HepG2 (cell line): ENCODE results near the gene TM9SF4. TPM values are rescaled to one million over a fixed set of nuclear protein-coding genes. Genes with fewer than 3 reads are reported as not detected.

Source experiments
- CAMTA2 ChIP-seq: sonication (generic); formaldehyde crosslinking; IDR thresholded peaks from 2 replicates; pipeline ENCODE4 v1.4.0; 2020; ENCODE audit warnings: mild to moderate bottlenecking, missing genetic modification reagents, borderline replicate concordance
- ELF4 ChIP-seq: sonication (generic); formaldehyde crosslinking; IDR thresholded peaks from 2 replicates; pipeline ENCODE4 v1.5.0; 2020; ENCODE audit warnings: missing genetic modification reagents, mild to moderate bottlenecking, moderate library complexity, borderline replicate concordance
- EP300 ChIP-seq, 3 experiments: sonication (generic) in 1 of 3; formaldehyde crosslinking in 1 of 3; IDR thresholded peaks; 2 replicates each; pipeline versions ENCODE4 v1.5.1 to v1.6.1; 2011 to 2020; ENCODE audit warnings: low read depth in 2 of 3, low read length in 2 of 3, borderline replicate concordance in 1 of 3, improper control_type of control experiment in 1 of 3, mild to moderate bottlenecking in 1 of 3, missing genetic modification reagents in 1 of 3, moderate library complexity in 1 of 3
- IKZF4 ChIP-seq: sonication (generic); formaldehyde crosslinking; IDR thresholded peaks from 2 replicates; pipeline ENCODE4 v1.5.1; 2020; ENCODE audit warnings: borderline replicate concordance, mild to moderate bottlenecking, low read depth, missing genetic modification reagents; ENCODE audit errors: not compliant biosample characterization
- ISL2 ChIP-seq: sonication (generic); formaldehyde crosslinking; IDR thresholded peaks from 2 replicates; pipeline ENCODE4 v1.5.0; 2020; ENCODE audit warnings: missing genetic modification reagents
- PHF20 ChIP-seq: sonication (generic); formaldehyde crosslinking; IDR thresholded peaks from 2 replicates; pipeline ENCODE4 v1.5.0; 2020; ENCODE audit warnings: mild to moderate bottlenecking, missing genetic modification reagents
- U2AF1 ChIP-seq: fragments of 200-400 bp; formaldehyde crosslinking; optimal IDR thresholded peaks from 2 replicates; pipeline ENCODE3; 2017; ENCODE audit warnings: mild to moderate bottlenecking, low read depth, low read length
- ZBTB38 ChIP-seq: sonication (generic); formaldehyde crosslinking; IDR thresholded peaks from 2 replicates; pipeline ENCODE4 v1.5.1; 2020; ENCODE audit warnings: mild to moderate bottlenecking, missing genetic modification reagents
- ZFP37 ChIP-seq: sonication (generic); formaldehyde crosslinking; IDR thresholded peaks from 2 replicates; pipeline ENCODE4 v1.4.0; 2020; ENCODE audit warnings: missing genetic modification reagents, borderline replicate concordance
- ZFP90 ChIP-seq: sonication (generic); formaldehyde crosslinking; IDR thresholded peaks from 2 replicates; pipeline ENCODE4 v1.8.0; 2022; ENCODE audit warnings: missing genetic modification reagents, mild to moderate bottlenecking, inconsistent platforms, borderline replicate concordance
- ZNF34 ChIP-seq: sonication (generic); formaldehyde crosslinking; IDR thresholded peaks from 2 replicates; pipeline ENCODE4 v1.4.0; 2020; ENCODE audit warnings: mild to moderate bottlenecking, missing genetic modification reagents, borderline replicate concordance
- ZNF703 ChIP-seq: sonication (generic); formaldehyde crosslinking; IDR thresholded peaks from 2 replicates; pipeline ENCODE4 v1.5.1; 2020; ENCODE audit warnings: missing genetic modification reagents, mild to moderate bottlenecking, moderate library complexity, borderline replicate concordance
- polyA plus RNA-seq, 8 experiments: library from polyadenylated mRNA; depleted of rRNA in 3 of 8; stranded (reverse) in 7 of 8; unstranded in 1 of 8; fragments of >200 nt; fragmentation: Illumina TruSeq in 4 of 8; extraction: Trizol in 4 of 8; gene quantifications; 2 replicates each; pipeline versions ENCODE4 v1.2.1 to v1.2.3, GENCODE V29; 2011 to 2016; ENCODE audit warnings: low read depth in 4 of 8, missing spikeins in 1 of 8, mixed read lengths in 1 of 8; ENCODE audit not compliant: insufficient read depth in 1 of 8
- total RNA-seq, 5 experiments: library from RNA; depleted of rRNA; stranded (reverse); fragments of >200 nt; fragmentation: Illumina TruSeq; extraction: Trizol; gene quantifications; 2 replicates each; pipeline ENCODE4 v1.2.3, GENCODE V29; 2016; ENCODE audit warnings: low read depth in 1 of 5
- TF ChIP-seq, protein P1 (sequence below): sonication (generic); formaldehyde crosslinking; IDR thresholded peaks from 2 replicates; pipeline ENCODE4 v1.5.0; 2020; ENCODE audit warnings: mild to moderate bottlenecking, missing genetic modification reagents, moderate library complexity
- TF ChIP-seq, protein P2 (sequence below): sonication (generic); formaldehyde crosslinking; IDR thresholded peaks from 2 replicates; pipeline ENCODE4 v1.5.1; 2020; ENCODE audit warnings: mild to moderate bottlenecking, missing genetic modification reagents, moderate library complexity
- TF ChIP-seq, protein P3 (sequence below): IDR thresholded peaks from 2 replicates; pipeline ENCODE4 v1.6.1; 2016; ENCODE audit warnings: low read depth, missing genetic modification reagents, missing compliant biosample characterization

Gene TM9SF4
- total and polyA plus RNA-seq, 2 of the 13 experiments (the other 11 are each of a cell fraction or from before 2014, with no cell fraction given) = 53.5 to 171 TPM

DNA sequence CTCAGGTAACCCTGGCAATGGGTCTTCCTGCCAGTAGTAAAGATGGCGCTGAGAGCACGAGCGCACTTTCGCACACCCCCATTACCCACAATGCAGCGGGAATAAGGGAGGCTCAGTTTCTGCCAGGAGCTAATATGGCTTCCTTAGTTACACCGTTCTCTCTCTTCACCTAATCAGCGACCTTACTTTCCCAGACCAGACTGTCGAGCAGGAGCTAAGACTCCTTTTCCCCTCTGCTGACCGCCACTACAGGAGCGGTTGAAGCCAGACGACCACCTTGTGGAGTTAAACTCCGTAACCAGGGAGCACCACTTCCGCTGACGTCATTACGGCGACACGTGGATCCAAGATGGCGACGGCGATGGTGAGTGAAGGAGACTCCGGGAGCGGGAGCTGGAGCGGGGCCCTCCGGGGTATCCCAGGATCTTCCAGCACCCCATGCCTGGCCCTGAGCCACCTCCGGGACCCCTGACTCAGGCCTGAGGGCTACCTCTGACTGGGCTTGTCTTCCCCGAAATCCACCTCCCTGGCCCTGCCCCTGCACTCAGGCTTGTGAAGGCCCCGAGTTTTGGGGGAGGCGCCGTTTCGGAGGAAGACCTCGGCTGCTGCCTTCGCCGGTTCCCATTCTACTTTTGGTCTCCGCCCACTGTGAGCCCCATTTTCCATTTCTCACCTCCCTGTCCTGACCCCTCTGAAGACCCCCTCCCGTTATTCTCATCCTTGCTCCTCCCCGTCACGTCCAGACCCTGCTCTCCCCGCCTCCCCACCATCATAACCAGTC lies at the start of gene TM9SF4 (continued):
- TF ChIP-seq ZNF34 (CRISPR knock-in tag) (peak; percentile 70; the same call in 1 of the 2 replicates), IKZF4 (CRISPR knock-in tag) (peak; percentile 55), ELF4 (peak; percentile 98), EP300 (IDR thresholded peaks at IDR 0.05; ENCODE audit: low read depth in 2 of 2, low read length in 2 of 2) (peak; percentile 3 to 43; a peak in 1 of 4 replicates), EP300 (CRISPR knock-in tag; IDR thresholded peaks at IDR 0.05; ENCODE audit: borderline replicate concordance) (peak; percentile 47; the same call in 1 of the 2 replicates), ZFP90 (CRISPR knock-in tag) (peak; percentile 99), PHF20 (CRISPR knock-in tag) (peak; percentile 95), U2AF1 (no peak), CAMTA2 (no peak; the same call in 1 of the 2 replicates), ZFP37 (peak; percentile 27; the same call in 1 of the 2 replicates), ZBTB38 (peak; percentile 92), ISL2 (CRISPR knock-in tag) (peak; percentile 93), ZNF703 (peak; percentile 84; the same call in 1 of the 2 replicates)
- TF ChIP-seq, protein P1, sequence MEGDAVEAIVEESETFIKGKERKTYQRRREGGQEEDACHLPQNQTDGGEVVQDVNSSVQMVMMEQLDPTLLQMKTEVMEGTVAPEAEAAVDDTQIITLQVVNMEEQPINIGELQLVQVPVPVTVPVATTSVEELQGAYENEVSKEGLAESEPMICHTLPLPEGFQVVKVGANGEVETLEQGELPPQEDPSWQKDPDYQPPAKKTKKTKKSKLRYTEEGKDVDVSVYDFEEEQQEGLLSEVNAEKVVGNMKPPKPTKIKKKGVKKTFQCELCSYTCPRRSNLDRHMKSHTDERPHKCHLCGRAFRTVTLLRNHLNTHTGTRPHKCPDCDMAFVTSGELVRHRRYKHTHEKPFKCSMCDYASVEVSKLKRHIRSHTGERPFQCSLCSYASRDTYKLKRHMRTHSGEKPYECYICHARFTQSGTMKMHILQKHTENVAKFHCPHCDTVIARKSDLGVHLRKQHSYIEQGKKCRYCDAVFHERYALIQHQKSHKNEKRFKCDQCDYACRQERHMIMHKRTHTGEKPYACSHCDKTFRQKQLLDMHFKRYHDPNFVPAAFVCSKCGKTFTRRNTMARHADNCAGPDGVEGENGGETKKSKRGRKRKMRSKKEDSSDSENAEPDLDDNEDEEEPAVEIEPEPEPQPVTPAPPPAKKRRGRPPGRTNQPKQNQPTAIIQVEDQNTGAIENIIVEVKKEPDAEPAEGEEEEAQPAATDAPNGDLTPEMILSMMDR (CRISPR knock-in tag) = peak; percentile 27; the same call in 1 of the 2 replicates
- TF ChIP-seq, protein P2, sequence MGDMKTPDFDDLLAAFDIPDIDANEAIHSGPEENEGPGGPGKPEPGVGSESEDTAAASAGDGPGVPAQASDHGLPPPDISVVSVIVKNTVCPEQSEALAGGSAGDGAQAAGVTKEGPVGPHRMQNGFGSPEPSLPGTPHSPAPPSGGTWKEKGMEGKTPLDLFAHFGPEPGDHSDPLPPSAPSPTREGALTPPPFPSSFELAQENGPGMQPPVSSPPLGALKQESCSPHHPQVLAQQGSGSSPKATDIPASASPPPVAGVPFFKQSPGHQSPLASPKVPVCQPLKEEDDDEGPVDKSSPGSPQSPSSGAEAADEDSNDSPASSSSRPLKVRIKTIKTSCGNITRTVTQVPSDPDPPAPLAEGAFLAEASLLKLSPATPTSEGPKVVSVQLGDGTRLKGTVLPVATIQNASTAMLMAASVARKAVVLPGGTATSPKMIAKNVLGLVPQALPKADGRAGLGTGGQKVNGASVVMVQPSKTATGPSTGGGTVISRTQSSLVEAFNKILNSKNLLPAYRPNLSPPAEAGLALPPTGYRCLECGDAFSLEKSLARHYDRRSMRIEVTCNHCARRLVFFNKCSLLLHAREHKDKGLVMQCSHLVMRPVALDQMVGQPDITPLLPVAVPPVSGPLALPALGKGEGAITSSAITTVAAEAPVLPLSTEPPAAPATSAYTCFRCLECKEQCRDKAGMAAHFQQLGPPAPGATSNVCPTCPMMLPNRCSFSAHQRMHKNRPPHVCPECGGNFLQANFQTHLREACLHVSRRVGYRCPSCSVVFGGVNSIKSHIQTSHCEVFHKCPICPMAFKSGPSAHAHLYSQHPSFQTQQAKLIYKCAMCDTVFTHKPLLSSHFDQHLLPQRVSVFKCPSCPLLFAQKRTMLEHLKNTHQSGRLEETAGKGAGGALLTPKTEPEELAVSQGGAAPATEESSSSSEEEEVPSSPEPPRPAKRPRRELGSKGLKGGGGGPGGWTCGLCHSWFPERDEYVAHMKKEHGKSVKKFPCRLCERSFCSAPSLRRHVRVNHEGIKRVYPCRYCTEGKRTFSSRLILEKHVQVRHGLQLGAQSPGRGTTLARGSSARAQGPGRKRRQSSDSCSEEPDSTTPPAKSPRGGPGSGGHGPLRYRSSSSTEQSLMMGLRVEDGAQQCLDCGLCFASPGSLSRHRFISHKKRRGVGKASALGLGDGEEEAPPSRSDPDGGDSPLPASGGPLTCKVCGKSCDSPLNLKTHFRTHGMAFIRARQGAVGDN (CRISPR knock-in tag) = peak; percentile 97
- TF ChIP-seq, protein P3, sequence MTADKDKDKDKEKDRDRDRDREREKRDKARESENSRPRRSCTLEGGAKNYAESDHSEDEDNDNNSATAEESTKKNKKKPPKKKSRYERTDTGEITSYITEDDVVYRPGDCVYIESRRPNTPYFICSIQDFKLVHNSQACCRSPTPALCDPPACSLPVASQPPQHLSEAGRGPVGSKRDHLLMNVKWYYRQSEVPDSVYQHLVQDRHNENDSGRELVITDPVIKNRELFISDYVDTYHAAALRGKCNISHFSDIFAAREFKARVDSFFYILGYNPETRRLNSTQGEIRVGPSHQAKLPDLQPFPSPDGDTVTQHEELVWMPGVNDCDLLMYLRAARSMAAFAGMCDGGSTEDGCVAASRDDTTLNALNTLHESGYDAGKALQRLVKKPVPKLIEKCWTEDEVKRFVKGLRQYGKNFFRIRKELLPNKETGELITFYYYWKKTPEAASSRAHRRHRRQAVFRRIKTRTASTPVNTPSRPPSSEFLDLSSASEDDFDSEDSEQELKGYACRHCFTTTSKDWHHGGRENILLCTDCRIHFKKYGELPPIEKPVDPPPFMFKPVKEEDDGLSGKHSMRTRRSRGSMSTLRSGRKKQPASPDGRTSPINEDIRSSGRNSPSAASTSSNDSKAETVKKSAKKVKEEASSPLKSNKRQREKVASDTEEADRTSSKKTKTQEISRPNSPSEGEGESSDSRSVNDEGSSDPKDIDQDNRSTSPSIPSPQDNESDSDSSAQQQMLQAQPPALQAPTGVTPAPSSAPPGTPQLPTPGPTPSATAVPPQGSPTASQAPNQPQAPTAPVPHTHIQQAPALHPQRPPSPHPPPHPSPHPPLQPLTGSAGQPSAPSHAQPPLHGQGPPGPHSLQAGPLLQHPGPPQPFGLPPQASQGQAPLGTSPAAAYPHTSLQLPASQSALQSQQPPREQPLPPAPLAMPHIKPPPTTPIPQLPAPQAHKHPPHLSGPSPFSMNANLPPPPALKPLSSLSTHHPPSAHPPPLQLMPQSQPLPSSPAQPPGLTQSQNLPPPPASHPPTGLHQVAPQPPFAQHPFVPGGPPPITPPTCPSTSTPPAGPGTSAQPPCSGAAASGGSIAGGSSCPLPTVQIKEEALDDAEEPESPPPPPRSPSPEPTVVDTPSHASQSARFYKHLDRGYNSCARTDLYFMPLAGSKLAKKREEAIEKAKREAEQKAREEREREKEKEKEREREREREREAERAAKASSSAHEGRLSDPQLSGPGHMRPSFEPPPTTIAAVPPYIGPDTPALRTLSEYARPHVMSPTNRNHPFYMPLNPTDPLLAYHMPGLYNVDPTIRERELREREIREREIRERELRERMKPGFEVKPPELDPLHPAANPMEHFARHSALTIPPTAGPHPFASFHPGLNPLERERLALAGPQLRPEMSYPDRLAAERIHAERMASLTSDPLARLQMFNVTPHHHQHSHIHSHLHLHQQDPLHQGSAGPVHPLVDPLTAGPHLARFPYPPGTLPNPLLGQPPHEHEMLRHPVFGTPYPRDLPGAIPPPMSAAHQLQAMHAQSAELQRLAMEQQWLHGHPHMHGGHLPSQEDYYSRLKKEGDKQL (CRISPR knock-in tag) = no peak
